Measurements from ENCODE around the gene CHRNB2. TPM values are rescaled to one million over a fixed set of nuclear protein-coding genes. Genes with fewer than 3 reads are reported as not detected.

Gene CHRNB2
- total and polyA plus RNA-seq, 2 of the 4 experiments (the other 2 are of a cell fraction) = under 0.01 to 0.03 TPM

- peaks cover 9% of the 10 kb centered on the region for H3K4me1 ChIP-seq (ENCODE audit: control insufficient read depth, insufficient read depth, low read length)
- peak overlapping the region; percentile 69 for H2BK5ac ChIP-seq (ENCODE audit: low read depth, low read length, poor library complexity, severe bottlenecking)
- H4K5ac ChIP-seq (ENCODE audit: low read depth, low read length) = peak overlapping the region; percentile 40
- peaks cover 46% of the 10 kb centered on the region for H4K20me1 ChIP-seq (ENCODE audit: insufficient read depth, low read length)
- in situ Hi-C loops (cut with MboI; ENCODE audit: low sequenced_read_pairs) = no loop called here
- H2BK120ac ChIP-seq (ENCODE audit: low read depth, low read length) = peak overlapping the region; percentile 94; the same call in 1 of the 2 replicates
- H3K79me1 ChIP-seq (ENCODE audit: low read depth in 1 of 2, low read length in 2 of 2) = peaks cover 20 to 49% of the 10 kb centered on the region in 2 experiments; a peak in 3 of 4 replicates
- H3K36me3 ChIP-seq (ENCODE audit: control insufficient read depth, insufficient read depth, low read length) = peaks cover 4% of the 10 kb centered on the region
- DNase-seq = no peak
- peak overlapping the region; percentile 99 for H2AFZ ChIP-seq (replicated peaks; ENCODE audit: low read length, poor library complexity)
- peak overlapping the region; percentile 89 to 92 for H4K8ac ChIP-seq (ENCODE audit: low read depth in 2 of 2, low read length in 2 of 2)
- no TSS peak for BruUV-seq (replicated peaks)
- no peaks in the 10 kb centered on the region for H3K9me3 ChIP-seq (ENCODE audit: control insufficient read depth, insufficient read depth, low read length)
- peak overlapping the region; percentile 68 for H3K56ac ChIP-seq (ENCODE audit: extremely low read depth, insufficient read depth, low read length)
- TF ChIP-seq NFE2L2 (IDR thresholded peaks at IDR 0.05; ENCODE audit: low read depth, low read length) (no peak), CEBPB (IDR thresholded peaks at IDR 0.05; ENCODE audit: low read depth, low read length) (peak; percentile 95; the same call in 1 of the 2 replicates), USF2 (IDR thresholded peaks at IDR 0.05; ENCODE audit: low read depth, low read length) (no peak), MXI1 (IDR thresholded peaks at IDR 0.05; ENCODE audit: borderline replicate concordance, low read depth, low read length) (no peak)
- peak; percentile 12 for ATAC-seq (ENCODE audit: low read depth)
- peak overlapping the region; percentile 93 for H3K14ac ChIP-seq (replicated peaks; ENCODE audit: low read depth, low read length)
- peak overlapping the region; percentile 32; the same call in 1 of the 3 replicates for H2BK15ac ChIP-seq (ENCODE audit: low read depth, low read length)
- H3K9ac ChIP-seq (ENCODE audit: low read depth, low read length) = peak overlapping the region; percentile 79
- H3K27ac ChIP-seq (ENCODE audit: insufficient read depth, low read length) = peak overlapping the region; percentile 82
- dilution Hi-C loops (cut with HindIII; ENCODE audit: low sequenced_read_pairs, unreplicated experiment) = no loop called here
- peak overlapping the region; percentile 84 for H4K91ac ChIP-seq (ENCODE audit: insufficient read depth, low read depth, low read length)
- peak overlapping the region; percentile 4; the same call in 1 of the 2 replicates for H3K18ac ChIP-seq (ENCODE audit: low read depth, low read length)
- 0 out of 2 replicates have a peak, but pooled peaks cover 2% of the 10 kb centered on the region for H3K27me3 ChIP-seq (ENCODE audit: control insufficient read depth, insufficient read depth, low read length)
- H3K9me1 ChIP-seq (ENCODE audit: insufficient read depth, low read length) = peaks cover 13% of the 10 kb centered on the region
- intact Hi-C loops (cut with micrococcal nuclease) = no loop called here
- H3K4ac ChIP-seq (ENCODE audit: low read depth, low read length) = peak overlapping the region; percentile 99
- CTCF ChIA-PET = interaction anchor here (0.8 kb wide), 2 partner anchors 67 to 274 kb away, joined by 3 to 4 read pairs; no protein-coding TSS in a partner anchor
- H3K23ac ChIP-seq (ENCODE audit: low read depth, low read length) = peak overlapping the region; percentile 44
- peak overlapping the region; percentile 83 for H3K4me3 ChIP-seq (ENCODE audit: insufficient read depth, low read depth, low read length)
- H2BK20ac ChIP-seq (ENCODE audit: low read depth, low read length) = no peak overlapping the region
- WGBS, 2 experiments (ENCODE audit: extremely low coverage in 2 of 2, insufficient read length in 1 of 2) = 3% methylated on average over 5 of the region's 10 CpGs; no CpG with 5 or more reads in 1 of the 2 experiments
- H2AK5ac ChIP-seq (ENCODE audit: low read depth, low read length) = peak overlapping the region; percentile 56
- POLR2A ChIA-PET (ENCODE audit: unreplicated experiment) = no interaction called here
- peak overlapping the region; percentile 96 for H3K4me2 ChIP-seq (ENCODE audit: low read depth, low read length)
- H2AK9ac ChIP-seq (replicated peaks; ENCODE audit: low read depth, low read length, poor library complexity) = peak overlapping the region; percentile 90
Observed at GRCh38 chr1:154626456-154627256, 59.1 kb downstream of the CHRNB2 start.
